PFSK-1 (cell line): ENCODE measurements around the gene TMEM232.

ENCODE experiments used
- FOXP2 ChIP-seq: optimal IDR thresholded peaks from 2 replicates; pipeline ENCODE3; 2011; ENCODE audit warnings: borderline replicate concordance, control low read depth, inconsistent platforms; ENCODE audit not compliant: insufficient read depth; ENCODE audit errors: extremely low read length, extremely low read depth
- POLR2AphosphoS5 ChIP-seq: IDR thresholded peaks from 2 replicates; pipeline ENCODE4 v1.6.1; 2012; ENCODE audit warnings: low read depth, mild to moderate bottlenecking, control low read depth, low read length, moderate library complexity
- REST ChIP-seq, 2 experiments: IDR thresholded peaks; 2 replicates each; pipeline versions ENCODE4 v1.6.1 to v1.8.0; 2011 to 2012; ENCODE audit warnings: low read depth in 2 of 2, low read length in 2 of 2, control low read depth in 1 of 2, inconsistent platforms in 1 of 2, mild to moderate bottlenecking in 1 of 2, moderate library complexity in 1 of 2; ENCODE audit not compliant: insufficient read depth in 1 of 2
- SIN3A ChIP-seq: IDR thresholded peaks from 2 replicates; pipeline ENCODE4 v1.6.1; 2012; ENCODE audit warnings: mild to moderate bottlenecking, low read length, moderate library complexity, borderline replicate concordance; ENCODE audit not compliant: insufficient read depth
- TAF1 ChIP-seq: IDR thresholded peaks from 2 replicates; pipeline ENCODE4 v1.6.1; 2012; ENCODE audit warnings: low read length, control low read depth, borderline replicate concordance; ENCODE audit not compliant: insufficient read depth

- TF ChIP-seq POLR2AphosphoS5 = no peak
- no peak for TF ChIP-seq REST (IDR thresholded peaks at IDR 0.05; ENCODE audit: insufficient read depth in 1 of 2, low read depth in 2 of 2, low read length in 2 of 2)
- no peak for TF ChIP-seq TAF1
- no peak for TF ChIP-seq SIN3A
- TF ChIP-seq FOXP2 = no peak
Observed at GRCh38 chr5:110478895-110479294, 247.6 kb downstream of the TMEM232 start.
